Mesodermal cell (in vitro differentiated cells): Measurements from ENCODE around the gene CFAP20DC.
"Not testable (repeated sequence)": the region's sequence is repeated elsewhere in the genome, so short reads cannot be mapped to it uniquely, and the experiment has no call there.

ENCODE experiments used
- H3K27ac ChIP-seq: 2 replicates; pipeline ENCODE4 v1.7.0; 2013; ENCODE audit warnings: mild to moderate bottlenecking, low read depth, low read length, moderate library complexity; ENCODE audit not compliant: severe bottlenecking
- H3K36me3 ChIP-seq: 2 replicates; pipeline ENCODE4 v1.7.1; 2013; ENCODE audit warnings: mild to moderate bottlenecking, low read length, moderate library complexity; ENCODE audit not compliant: control insufficient read depth, insufficient read depth
- H3K4me1 ChIP-seq: one replicate; pipeline ENCODE4 v1.7.1; 2013; ENCODE audit warnings: mild to moderate bottlenecking, low read length; ENCODE audit not compliant: insufficient read depth, control insufficient read depth, poor library complexity, severe bottlenecking
- H3K4me3 ChIP-seq: 2 replicates; pipeline ENCODE4 v1.7.0; 2013; ENCODE audit warnings: low read length, control low read depth, mild to moderate bottlenecking; ENCODE audit not compliant: insufficient read depth, poor library complexity, severe bottlenecking; ENCODE audit errors: extremely low read depth
- H3K9me3 ChIP-seq: 2 replicates; pipeline ENCODE4 v1.7.1; 2013; ENCODE audit warnings: mild to moderate bottlenecking, low read length, moderate library complexity; ENCODE audit not compliant: control insufficient read depth
- WGBS, 2 experiments: methylation state at CpG; one replicate each; pipeline ENCODE4 v1.1.5; 2013; ENCODE audit warnings: missing lambda C conversion rate in 2 of 2; ENCODE audit not compliant: insufficient coverage in 2 of 2; 5-methylcytosine and 5-hydroxymethylcytosine counted together

Gene CFAP20DC

DNA sequence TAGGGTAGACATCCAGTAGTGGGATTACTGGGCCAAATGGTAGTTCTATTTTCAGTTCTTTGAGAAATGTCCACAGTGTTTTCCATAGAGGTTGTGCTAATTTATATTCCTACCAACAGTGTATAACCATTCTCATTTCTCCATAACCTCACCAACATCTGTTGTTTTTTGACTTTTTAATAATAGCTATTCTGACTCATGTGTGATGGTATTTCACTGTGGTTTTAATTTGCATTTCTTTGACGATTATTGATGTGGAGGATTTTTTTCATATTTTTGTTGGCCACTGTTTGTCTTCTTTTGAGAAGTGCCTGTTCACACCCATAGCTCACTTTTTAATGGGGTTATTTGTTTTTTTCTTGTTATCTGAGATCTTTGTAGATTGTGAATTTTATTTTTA lies 125.2 kb downstream of the CFAP20DC start:
- no peaks in the 10 kb centered on the region for H3K9me3 ChIP-seq
- H3K36me3 ChIP-seq: no peaks in the 10 kb centered on the region
- H3K27ac ChIP-seq: no peak overlapping the region
- H3K4me3 ChIP-seq: no peak overlapping the region
- no peaks in the 10 kb centered on the region for H3K4me1 ChIP-seq
- WGBS, 2 experiments: no CpG with 5 or more reads among the region's 1 CpG

DNA sequence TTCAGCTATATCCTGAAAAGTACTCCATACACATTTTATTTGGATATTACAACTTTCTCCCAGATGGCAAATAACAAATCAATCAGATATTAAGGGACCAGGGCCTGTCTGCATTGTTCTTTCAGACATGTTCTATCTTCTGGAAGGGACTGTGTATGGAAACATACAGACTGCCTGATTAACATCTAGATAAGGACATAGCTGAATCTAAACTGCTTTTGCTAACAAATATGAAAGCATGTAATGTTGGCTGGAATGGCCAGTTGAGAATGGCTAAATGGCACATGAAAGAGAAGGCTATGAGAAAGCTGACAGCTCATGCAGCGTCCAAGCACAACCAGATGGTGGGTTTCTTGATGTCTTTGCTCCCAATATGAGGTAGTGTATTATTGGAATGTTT lies 149.4 kb downstream of the CFAP20DC start:
- Histone ChIP-seq H3K9me3 (peaks cover under 1% of the 10 kb centered on the region), H3K4me1 (no peaks in the 10 kb centered on the region), H3K27ac (no peak overlapping the region), H3K36me3 (no peaks in the 10 kb centered on the region), H3K4me3 (no peak overlapping the region)
- 100% methylated on average over 1 of the region's 1 CpG for WGBS, 2 experiments

DNA sequence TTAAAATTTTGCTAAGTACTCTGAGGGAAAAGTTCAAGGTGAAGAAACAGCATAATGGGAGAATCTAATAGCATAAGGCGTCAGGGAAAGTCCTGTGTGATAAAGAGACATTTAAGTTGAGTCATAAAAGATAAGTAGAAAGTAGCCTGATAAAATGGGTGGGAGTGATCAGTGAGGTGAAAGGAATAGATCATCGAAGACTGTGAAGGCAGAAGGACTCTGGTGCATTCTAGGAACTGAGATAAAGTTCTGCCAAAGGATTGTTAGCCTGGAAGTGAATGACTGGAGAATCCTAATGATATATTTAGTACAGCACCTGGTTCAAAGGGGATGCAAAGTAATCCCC lies 149.9 kb downstream of the CFAP20DC start:
- Histone ChIP-seq H3K27ac (no peak overlapping the region), H3K9me3 (peaks cover 5% of the 10 kb centered on the region), H3K4me3 (no peak overlapping the region), H3K36me3 (no peaks in the 10 kb centered on the region), H3K4me1 (no peaks in the 10 kb centered on the region)
- WGBS, 2 experiments: 80 to 88% methylated on average over 2 of the region's 2 CpGs

DNA sequence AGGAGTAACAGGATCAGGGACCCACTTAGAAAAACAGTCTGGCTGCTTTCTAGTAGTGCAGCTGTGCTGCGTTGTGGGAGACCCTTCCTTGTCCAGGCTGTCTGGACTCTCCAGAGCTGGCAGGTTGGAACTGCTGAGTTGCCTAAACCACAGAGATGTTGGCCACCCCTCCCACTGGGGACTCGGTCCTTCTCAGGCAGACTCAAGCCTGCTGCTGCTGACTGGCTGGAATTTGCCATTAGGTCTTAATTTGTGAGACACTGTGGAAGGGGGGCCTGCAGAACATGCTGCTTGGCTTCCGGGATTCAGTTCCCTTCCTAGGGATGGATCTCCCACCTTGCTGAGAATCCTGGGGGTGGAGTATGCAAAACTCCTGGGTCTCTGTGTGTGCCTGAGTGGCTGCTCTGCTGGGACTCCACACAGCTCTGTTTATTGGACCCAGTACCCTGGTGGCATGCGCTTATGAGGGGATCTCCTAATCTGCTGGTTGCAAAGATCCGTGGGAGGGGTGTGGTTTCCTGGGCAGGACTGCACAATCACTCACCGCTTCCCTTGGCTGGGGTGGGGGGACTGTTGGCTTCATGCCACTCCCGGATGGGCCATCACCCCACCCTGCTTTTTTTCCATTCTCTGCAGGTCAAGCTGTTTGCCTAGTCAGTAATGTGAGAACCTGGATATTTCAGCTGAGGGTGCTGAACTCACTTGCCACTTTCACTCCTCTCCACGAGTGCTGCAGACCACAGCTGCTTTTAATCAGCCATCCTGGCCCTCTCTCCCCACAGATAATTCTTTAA lies 150.5 kb downstream of the CFAP20DC start:
- H3K4me1 ChIP-seq: no peaks in the 10 kb centered on the region
- H3K4me3 ChIP-seq: no peak overlapping the region
- peaks cover 8% of the 10 kb centered on the region for H3K9me3 ChIP-seq
- H3K27ac ChIP-seq: no peak overlapping the region
- 83 to 89% methylated on average over 4 to 5 of the region's 8 CpGs for WGBS, 2 experiments
- no peaks in the 10 kb centered on the region for H3K36me3 ChIP-seq

DNA sequence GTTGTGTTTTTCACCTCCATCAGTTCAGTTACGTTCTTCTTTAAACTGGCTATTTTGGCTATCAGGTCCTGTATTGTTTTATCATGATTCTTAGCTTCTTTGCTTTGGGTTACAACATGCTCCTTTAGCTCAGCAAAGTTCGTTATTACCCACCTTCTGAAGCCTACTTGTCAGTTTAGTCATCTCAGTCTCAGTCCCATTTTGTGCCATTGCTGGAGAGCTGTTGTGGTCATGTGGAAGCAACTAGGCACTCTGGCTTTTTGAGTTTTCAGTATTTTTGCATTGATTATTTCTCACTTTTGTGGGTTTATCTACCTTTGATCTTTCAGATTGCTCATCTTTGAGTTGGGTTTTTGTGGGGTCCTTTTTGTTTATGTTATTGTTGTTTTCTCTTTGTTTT lies 151.3 kb downstream of the CFAP20DC start:
- H3K9me3 ChIP-seq: peaks cover 8% of the 10 kb centered on the region
- 90% methylated on average over 2 of the region's 2 CpGs; no CpG with 5 or more reads in 1 of the 2 experiments for WGBS, 2 experiments
- H3K4me1 ChIP-seq: no peaks in the 10 kb centered on the region
- H3K27ac ChIP-seq: no peak overlapping the region
- no peak overlapping the region for H3K4me3 ChIP-seq
- H3K36me3 ChIP-seq: no peaks in the 10 kb centered on the region

DNA sequence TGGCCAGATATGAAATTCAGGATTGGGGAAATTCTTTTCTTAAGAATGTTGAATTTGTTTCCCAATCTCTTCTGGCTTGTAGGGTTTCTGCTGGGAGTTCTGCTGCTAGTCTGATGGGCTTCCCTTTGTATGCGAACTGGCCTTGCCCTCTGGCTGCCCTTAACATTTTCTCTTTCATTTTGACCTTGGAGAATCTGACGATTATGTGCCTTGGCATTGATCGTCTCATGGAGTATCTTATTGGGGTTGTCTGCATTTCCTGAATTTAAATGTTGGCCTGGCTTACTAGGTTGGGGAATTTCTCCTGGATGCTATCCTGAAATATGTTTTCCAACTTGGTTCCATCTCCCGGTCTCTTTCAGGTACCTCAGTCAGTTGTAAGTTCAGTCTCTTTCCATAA lies 152.2 kb downstream of the CFAP20DC start:
- Histone ChIP-seq H3K4me3 (no peak overlapping the region), H3K9me3 (peaks cover 8% of the 10 kb centered on the region), H3K4me1 (no peaks in the 10 kb centered on the region), H3K27ac (no peak overlapping the region), H3K36me3 (no peaks in the 10 kb centered on the region)
- 80 to 89% methylated on average over 1 to 3 of the region's 4 CpGs for WGBS, 2 experiments

DNA sequence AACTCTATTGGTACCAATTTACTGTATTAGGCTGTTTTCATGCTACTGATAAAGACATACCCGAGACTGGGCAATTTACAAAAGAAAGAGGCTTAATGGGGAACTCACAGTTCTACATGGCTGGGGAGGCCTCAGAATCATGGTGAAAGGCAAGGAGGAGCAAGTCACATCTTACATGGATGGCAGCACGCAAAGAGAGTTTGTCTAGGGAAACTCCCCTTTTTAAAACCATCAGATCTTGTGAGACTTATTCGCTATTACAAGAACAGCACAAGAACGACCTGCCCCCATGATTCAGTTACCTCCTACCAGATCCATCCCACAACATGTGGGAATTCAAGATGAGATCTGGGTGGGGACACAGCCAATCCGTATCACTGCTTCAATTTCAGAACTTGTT lies 154.1 kb downstream of the CFAP20DC start:
- WGBS, 2 experiments: 95 to 100% methylated on average over 1 to 3 of the region's 5 CpGs
- H3K4me3 ChIP-seq, H3K36me3 ChIP-seq, H3K4me1 ChIP-seq, H3K27ac ChIP-seq, H3K9me3 ChIP-seq: not testable (repeated sequence)

DNA sequence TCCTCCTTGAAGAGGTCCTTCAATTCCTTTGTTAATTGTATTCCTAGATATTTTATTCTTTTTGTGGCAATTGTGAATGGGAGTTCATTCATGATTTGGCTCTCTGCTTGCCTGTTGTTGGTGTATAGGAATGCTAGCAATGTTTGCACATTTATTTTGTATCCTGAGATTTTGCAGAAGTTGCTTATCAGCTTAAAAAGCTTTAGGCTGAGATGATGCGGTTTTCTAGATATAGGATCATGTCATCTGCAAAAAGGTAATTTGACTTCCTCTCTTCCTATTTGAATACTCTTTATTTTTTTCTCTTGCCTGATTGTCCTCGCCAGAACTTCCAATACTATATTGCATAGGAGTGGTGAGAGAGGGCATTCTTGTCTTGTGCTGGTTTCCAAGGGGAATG lies 157.3 kb downstream of the CFAP20DC start:
- H3K9me3 ChIP-seq, H3K4me3 ChIP-seq, H3K27ac ChIP-seq, H3K36me3 ChIP-seq, H3K4me1 ChIP-seq: not testable (repeated sequence)
- no CpG with 5 or more reads among the region's 2 CpGs for WGBS, 2 experiments

DNA sequence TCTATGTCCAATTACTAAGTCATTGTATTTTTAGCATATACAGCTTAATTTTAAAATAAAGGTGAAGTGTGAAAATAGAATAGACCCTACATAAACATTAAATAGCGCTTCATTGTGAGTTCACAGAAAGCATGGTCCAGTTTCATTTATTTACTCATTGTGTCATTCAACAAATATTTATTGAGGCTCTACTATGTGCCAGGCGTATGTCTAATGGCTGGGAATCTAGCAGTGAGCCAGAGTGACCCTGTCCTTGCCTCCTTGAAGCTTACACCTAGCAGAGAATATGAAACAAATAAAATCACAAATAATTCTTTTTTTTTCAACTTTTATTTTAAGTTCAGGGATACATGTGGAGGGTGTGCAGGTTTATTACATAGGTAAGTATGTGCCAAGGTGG lies 161.7 kb downstream of the CFAP20DC start:
- WGBS, 2 experiments: 80% methylated on average over 1 of the region's 2 CpGs; no CpG with 5 or more reads in 1 of the 2 experiments
- Histone ChIP-seq H3K9me3 (no peaks in the 10 kb centered on the region), H3K4me1 (no peaks in the 10 kb centered on the region), H3K36me3 (no peaks in the 10 kb centered on the region), H3K27ac (no peak overlapping the region), H3K4me3 (no peak overlapping the region)

DNA sequence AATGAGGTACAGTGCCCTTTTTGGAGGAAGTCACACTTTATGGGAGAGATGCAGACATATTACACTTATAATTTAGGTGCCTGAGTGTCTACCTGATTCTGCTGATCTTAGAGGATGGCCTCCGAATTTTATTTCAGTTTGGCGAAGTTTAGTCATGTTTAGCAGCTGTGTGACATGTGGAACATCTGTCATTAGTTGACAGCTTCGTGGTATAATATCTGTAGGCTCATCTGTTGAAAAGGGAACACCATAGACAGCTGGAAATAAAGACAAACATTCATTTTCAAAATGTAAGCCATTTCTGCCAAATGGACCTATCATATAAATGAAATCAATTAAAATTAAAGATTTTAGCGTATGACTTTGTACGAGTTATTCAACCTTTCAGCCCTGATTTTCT lies 165.4 kb downstream of the CFAP20DC start:
- Histone ChIP-seq H3K36me3 (no peaks in the 10 kb centered on the region), H3K9me3 (no peaks in the 10 kb centered on the region), H3K27ac (no peak overlapping the region), H3K4me3 (no peak overlapping the region), H3K4me1 (no peaks in the 10 kb centered on the region)
- WGBS, 2 experiments: 100% methylated on average over 3 of the region's 5 CpGs

DNA sequence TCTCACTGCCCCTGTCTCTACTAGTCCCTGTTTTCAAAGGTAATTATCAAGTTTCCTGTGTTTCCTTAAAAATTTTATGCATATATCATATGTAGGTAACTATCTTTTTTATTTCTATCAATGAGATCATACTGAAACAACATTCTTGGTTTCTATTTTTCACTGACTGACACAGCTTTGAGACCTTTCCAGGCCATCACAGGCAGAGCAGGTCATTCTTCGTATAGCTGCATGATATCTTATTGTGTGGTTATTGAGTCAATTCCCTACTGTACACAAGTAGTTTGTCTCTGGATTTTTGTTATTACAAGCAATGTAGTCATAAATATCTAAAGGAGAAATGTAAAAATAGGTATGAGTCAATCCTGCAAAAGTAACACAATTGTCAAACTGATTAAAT lies 169.6 kb downstream of the CFAP20DC start:
- no CpG with 5 or more reads among the region's 1 CpG for WGBS, 2 experiments
- H3K4me3 ChIP-seq: no peak overlapping the region
- no peaks in the 10 kb centered on the region for H3K4me1 ChIP-seq
- H3K27ac ChIP-seq: no peak overlapping the region
- H3K9me3 ChIP-seq: no peaks in the 10 kb centered on the region
- no peaks in the 10 kb centered on the region for H3K36me3 ChIP-seq
